GM20431 (cell line): ENCODE measurements around the gene CERCAM.

ENCODE experiments used
- in situ Hi-C: fragments of 300-500 bp; cut with MseI, MboI; formaldehyde crosslinking; loops from one replicate; pipeline ENCODE4 v1.15.0; 2020; ENCODE audit warnings: low sequenced_read_pairs; ENCODE audit not compliant: unreplicated experiment

CERCAM gene, protein sequence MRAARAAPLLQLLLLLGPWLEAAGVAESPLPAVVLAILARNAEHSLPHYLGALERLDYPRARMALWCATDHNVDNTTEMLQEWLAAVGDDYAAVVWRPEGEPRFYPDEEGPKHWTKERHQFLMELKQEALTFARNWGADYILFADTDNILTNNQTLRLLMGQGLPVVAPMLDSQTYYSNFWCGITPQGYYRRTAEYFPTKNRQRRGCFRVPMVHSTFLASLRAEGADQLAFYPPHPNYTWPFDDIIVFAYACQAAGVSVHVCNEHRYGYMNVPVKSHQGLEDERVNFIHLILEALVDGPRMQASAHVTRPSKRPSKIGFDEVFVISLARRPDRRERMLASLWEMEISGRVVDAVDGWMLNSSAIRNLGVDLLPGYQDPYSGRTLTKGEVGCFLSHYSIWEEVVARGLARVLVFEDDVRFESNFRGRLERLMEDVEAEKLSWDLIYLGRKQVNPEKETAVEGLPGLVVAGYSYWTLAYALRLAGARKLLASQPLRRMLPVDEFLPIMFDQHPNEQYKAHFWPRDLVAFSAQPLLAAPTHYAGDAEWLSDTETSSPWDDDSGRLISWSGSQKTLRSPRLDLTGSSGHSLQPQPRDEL

DNA sequence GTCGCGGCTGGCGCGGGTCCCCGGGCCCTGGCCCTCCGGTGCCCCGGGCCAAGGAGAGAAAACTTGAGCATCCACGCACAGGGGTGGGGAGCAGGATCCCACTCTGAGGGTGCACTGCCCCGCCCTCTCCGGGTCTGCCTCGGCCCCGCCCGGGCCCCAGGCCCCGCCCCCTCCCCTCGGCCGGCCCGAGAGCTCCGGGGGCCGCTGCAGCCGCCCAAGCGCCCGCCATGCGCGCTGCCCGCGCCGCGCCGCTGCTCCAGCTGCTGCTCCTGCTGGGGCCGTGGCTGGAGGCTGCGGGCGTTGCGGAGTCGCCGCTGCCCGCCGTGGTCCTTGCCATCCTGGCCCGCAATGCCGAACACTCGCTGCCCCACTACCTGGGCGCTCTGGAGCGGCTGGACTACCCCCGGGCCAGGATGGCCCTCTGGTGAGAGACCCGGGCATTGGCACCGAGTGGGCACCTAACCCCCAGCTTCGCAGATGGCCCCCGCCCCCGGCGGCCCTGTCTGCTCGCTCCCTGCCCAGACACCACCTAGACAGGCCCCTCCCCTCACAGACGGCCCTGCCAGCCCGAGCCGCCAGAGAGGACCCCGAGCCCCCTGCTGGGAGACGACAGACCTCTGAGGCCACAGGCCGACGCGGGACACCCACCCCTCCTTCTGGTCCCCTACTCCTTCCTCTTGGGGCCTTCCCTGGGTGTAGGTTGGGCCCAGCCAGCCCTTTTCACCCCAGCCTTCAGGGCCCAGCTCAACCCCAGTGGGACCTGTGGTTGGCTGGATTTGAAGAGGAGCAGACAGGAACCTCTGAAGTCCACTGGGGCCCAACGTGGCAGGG, at the start of gene CERCAM:
CERCAM (plus strand) TSS at position 207 of the 831 bp plus-strand sequence; CDS start at position 228, 21 bp downstream.
- in situ Hi-C loops: no loop called here

DNA sequence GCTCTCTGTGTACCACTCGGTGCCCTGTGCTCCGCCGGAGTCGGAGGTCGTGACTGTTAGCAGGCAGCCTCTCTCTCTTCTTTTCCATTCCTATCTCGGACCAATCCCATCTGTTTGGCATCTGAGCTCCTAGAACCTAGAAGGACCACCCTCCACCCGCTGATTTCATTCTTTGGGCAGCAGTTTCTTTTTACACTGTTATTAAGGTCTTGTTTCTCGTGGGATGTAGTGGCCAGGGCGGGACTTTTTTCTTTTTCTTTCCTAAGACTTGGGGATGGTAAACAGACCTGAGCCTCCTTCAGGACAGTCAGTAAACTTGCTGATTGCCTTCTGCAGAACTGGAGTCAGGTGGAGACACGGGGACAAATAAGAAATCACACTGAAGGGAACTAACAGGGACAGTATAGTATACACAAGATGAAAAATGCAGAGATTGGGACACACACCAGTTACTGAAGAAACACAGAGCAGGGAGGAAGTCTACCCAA, 49.0 kb upstream of the CERCAM start:
- in situ Hi-C loops: no loop called here

DNA sequence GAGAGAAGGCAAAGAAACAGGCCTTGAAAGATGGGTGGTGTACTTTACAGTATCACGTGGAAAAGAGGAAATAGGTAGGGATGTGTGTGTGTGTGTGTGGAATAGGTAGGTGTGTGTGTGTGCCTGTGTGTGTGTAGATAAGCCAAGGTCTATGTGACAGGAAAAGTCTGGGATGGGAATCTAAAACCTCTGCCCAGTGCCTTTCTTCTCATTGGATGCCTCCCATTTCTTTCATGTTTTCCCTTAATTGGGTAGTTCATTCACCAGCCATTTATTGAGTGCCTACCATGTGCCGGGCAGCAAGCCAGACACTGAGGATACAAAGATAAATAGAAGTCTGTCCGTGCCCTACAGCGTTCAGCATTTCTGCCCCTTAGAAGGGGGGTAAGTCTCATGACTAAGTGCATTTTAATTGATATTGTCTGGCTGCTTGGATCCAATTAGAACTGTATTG, 48.4 kb upstream of the CERCAM start:
- in situ Hi-C loops: no loop called here

DNA sequence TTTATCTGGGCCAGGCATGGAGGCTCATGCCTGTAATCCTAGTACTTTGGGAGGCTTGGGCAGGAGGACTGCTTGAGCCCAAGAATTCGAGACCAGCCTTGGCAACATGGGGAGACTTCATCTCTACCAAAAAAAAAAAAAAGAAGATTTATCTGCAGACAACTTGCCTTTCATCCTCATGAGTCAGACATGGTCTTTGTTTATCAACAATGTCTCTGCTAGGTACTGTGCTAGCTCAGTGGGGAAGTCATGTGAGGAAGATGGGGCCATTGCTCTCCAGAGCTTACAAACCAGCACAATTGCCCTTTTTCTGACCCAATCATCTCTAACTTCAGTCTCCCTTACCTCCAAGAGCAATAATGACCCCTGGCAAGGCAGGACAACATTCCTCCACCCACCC, 47.9 kb upstream of the CERCAM start:
- in situ Hi-C loops: no loop called here

DNA sequence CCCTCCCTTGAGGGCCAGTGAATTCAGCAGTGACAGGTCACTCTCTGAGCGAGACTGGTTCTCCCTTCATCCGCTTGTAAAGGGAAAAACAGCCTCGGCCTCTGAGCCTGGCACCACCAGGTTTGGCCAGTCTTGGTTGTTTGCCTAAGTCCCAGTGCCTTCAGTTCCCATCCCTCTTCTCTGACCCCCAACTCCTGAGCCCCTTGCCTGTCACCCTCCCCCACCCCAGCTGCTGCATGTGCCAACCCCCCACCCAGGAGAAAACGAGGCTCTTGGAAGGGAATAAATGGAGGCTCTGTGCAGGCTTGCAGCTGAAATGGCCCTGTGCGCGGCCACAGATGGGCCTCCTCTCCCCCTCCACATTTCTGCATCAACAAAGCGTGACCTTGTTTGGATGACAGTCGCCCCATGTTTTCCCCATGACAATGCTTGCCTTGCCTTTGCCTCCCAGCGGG, 46.4 kb upstream of the CERCAM start:
- in situ Hi-C loops: no loop called here

DNA sequence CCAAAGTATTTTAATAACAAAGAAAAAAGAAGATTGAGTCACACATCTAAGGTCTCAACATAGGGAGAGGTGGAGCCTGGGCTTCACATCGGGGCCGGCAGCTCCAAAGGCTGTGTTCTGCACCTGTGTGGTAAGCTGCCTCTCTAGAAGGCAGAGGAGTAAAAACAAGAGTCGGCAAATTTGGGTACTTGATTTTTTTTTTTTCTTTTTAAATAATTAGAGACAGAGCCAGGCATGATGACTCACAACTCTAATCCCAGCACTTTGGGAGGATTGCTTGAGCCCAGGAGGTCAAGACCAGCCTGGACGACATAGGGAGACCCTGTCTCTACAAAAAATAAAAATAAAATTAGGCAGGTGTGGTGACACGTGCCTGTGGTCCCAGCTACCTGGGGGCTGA, 44.8 kb upstream of the CERCAM start:
- in situ Hi-C loops: no loop called here

DNA sequence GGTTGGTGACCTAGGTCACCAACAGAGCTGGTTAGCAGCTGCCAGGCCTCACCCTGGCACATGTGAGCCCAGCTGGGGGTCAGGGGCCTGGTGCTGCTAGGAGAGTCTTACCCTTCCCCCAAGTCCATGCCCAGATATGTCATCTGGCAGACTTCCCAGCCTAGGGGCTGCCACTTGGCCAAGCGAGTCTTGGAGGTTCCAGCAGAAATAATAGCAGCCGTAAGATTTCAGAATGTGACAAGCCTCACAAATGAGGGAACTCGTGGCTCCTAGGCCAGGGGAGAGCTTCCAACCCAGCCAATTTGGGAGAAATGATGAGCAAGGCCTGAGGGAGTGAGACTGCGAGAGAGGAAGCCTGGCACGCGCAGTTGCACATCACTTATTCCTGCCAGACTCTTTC, 38.4 kb upstream of the CERCAM start:
- in situ Hi-C loops: no loop called here

DNA sequence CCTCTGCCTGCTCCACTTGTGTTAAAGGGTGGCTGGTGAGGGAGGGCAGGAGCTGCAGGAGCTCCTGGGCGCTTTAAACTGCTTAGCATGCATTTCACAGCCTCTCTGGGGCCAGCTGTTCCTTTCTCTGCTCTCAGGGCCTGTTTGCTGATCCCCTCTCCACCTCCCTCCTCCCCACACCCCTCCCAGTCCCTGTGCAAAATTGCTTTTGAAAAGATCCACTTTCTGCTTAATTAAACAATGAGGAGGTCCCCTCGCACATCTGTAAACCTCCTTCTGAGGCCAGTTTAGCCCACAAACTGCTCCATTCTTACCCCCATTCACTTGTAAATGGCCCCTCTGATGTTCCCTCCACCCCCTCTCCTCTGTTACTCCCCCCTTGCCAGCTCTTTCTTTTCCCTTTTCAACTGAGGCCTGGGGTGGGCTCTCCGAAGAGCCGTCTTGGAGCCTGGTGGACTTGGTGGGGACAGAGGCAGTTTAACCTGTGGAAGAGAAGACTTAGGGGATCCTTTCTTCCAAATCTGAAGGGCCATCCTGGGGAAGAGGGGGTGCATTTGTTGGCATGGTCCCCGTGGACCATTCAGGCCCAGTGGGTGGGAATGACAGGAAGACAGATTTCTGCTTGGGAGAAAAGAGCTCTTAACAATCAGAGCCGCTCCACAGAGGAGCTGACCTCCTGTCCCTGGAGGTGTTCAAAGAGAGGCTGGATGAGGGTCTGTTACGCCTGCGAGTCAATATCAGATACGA, 37.5 kb upstream of the CERCAM start:
- in situ Hi-C loops: no loop called here

DNA sequence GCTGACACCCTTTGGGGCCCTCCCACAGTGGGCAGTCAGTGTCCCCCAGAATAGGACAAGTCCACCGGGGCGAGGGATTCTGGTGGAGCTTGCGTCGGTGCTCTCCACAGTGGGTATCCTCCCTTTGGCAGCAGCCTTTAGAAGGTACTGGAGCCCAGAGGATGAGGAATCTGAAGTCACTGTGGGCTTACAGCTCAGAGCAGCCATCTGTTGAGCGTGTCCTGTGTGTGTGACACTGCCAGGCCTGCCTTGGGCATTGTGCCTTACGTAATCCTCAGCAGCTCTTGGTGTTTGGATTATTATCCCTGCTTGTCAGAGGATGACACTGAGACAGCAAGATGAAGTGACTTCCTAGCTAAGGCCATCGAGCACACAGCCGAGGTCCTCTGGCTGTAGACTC, 36.9 kb upstream of the CERCAM start:
- in situ Hi-C loops: no loop called here

DNA sequence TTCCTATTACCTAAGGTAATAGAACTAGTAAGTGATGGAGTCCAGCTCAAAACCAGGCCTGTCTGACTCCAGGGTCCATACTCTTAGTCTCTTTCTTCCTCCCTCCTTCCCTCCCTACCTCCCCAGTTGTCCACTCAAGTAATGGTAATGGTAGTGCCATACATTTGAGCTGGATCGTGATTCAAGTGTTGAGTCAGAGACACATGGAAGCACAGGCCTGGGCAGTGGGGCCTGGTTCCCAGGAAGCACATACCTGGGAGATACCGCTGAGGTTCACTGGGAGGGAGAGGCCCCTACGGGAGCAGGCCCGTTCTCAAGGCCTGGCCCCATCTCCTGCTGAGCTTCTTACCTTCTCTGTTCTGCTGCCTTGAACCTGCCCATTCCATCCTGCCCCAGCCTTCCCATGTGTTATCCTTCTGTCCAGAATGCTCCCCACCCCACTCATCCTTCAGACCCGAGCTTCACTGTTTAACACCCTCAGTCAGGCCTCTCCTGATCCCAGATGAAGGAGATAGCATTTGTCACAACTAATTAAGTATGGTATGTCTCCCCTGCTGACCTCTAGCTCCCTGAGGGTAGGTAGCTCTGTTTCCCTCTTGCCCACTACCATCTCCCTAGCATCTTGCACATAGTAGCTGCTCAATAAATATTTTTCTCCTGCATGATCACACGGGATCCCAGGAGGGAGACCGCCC, 35.7 kb upstream of the CERCAM start:
- in situ Hi-C loops: no loop called here

DNA sequence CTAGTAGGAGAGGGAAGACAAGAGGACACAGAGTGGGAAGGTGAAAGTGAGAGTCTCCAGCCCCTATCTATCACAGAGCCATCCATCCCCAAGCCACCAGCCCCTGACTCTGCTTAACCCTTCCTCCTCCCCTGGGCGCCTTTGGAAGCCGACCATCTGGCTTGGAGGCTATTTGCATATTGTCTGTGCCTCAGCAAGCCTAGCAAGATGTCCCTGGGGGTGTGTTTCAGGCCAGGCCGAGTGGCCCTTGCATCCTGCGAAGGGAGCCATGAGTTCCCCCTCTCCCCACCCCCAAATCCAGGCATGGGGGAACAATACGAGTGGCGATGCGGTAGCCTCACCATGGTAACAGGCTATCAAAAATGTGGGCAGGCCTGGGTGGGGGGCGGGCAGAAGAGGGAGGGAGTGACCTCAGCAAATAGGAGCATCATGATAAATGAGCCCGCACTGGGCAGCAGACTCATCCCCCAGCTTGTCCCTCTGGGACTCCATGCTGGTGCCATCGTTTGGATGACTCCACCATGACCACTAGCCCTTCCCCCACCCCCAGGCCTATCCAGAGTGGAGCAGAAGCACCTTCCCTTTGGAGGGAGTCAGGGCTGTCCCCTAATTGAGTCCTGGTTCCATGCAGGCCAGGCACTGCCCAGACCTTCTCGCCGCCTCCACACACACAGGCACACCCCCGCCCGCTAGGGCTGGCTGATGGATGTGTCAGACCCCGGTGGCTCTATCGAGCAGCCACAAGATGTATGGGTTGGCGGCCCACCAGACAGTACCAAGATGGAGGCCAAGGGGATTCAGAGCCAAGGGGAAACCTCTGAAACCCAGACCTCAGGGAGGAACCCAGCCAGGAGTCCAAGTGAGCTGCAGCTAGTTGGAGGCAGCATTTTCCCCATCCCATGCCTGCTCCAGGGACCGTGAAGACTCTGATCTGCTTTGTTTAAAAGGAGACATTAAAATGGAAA, 34.9 kb upstream of the CERCAM start:
- in situ Hi-C loops: no loop called here

DNA sequence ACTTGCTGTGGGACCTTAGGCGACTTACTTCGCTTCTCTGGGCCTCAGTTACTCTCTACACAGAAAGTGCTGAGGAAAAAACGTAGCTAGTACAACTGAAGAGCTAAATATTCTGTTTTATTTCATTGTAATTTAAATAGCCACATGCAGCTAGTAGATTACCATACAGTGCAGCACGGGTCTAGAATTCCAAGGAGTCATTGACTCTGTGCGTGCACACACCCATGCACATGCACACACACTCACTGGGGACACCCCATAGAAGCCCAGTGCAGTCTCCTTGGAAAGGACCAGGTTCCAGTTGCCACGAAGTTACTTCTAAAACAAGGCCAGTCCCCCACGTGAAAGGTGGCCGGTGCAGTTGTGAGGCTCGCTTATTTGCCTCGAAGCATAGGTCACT, 32.5 kb upstream of the CERCAM start:
- in situ Hi-C loops: no loop called here

DNA sequence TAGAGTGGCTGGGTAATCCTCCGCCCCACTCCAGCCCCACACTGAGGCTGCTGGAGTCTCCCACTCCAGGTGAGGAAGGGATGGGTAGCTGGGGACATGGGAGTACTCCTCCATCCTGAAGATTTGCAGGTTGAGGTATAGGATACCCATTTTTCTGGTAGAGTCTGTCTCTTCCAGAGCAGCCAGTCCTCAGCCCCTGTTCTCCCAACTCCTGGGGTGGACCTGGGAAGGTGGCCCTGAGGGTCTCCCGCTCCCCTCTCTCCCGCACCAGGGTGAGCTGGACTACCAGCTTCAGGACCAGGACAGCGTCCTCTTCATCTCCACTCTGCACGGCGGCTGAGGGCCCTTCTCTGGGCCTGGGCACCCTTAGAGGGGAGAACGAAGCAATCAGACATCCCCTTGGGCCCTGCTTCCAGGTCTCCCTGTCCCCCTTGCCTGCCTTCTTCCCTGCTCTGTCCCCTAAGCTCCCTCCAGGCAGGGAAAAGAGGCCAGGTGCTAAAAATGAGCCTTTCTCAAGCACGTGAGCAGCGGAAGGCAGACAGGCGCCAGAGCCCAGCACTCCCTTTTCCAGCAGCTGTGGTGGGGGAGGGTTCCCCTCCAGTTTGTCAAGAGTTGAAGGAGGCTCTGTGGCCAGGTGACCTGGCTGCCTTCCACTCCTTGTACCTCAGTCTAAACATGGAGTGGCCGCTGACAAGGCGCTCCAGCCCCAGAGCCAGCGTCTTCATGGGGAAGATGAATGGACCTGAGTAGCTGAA, 31.1 kb upstream of the CERCAM start:
- in situ Hi-C loops: no loop called here

DNA sequence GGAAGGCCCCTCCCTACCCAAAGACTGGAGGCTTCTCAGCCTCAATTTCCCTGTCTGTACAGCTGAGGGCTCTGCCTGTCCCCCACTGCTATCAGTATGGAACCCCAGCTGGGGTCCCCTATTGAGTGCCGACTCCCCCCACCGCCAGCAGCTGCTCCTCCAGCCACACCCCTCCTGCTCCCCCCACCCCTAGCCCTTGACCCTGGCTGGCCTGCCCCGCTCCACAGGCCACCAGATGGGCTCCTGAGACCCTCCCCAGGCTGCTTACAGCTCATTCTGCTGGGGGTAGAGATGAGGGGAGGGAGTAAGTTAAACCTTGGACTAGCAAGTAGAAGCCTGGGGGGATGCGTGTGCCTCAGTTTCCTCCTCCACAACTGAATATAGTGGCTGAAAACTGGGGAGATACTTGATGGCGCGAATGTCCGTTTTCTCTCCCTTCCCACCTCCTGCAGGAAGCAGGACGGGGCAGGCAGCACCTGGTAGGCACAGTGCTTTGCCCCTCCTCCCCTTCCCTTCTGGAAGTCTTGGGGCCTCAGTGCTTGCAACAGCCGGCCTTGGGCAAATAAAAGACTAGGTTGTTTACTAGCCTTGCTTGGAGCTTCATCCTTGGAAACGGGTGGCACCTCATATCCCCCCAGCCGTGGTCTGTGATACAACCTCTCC, 30.4 kb upstream of the CERCAM start:
- in situ Hi-C loops: no loop called here

DNA sequence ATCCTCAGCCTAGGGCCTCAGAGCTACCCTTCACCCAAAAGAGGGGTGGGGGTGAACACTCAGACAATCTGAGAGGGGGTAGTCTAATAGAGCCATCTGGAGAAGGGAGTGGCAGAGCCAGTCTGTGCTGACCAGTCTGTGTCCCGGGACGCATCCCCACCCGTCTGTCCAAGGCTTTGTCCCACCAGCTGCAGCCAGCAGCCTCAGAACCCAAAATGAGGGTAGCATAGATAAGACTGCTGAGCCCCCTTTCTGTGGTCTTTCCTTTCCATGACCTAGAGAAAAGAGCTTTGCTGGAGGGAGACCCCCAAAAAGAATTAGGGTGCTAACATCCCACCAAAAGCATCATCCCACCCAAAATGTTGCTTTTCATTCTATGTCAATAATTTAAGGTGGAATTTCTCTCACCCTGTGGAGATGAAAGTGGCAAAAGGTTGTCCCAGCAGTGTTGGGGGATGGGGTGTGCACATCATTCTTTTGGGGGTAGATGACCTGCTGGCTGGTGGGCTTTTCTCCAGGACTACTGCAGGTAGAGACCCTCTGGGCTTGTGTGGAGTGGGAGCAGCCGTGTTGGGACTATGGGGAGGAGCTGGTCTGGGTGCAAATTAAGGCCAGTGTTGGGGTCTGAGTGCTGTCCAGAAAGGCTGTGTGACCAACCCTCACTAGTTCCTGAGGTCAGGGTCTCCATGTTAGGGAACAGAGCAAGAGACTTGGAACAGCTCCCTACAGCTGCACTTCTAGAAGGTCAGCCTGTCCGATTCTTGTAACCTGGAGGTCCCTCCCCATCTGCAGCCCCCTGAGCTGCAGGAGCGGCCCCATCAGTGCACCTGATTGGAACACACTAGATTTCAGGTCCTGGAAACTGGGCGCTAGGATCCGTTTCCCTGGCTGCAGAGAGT, 29.6 kb upstream of the CERCAM start:
- in situ Hi-C loops: no loop called here

DNA sequence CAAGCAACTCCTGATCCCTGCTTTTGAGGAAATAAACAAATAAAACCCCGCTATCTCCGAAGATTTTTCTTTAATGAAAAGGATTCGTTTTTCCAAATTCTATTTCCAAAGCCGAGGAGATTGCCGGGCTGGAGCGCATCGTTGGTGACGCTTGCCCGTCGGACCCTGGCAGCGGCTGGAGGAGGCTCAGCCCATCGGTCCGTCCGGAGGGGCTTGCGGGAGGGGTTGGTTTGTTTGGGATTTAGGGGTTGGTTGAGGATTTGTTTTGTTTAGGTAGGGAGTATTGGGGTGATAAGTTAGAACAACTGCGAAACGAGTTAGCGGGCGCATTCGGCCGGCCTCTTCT, 28.7 kb upstream of the CERCAM start:
- in situ Hi-C loops: no loop called here
